ENCODE measurements around the gene MAP3K2.

DNA sequence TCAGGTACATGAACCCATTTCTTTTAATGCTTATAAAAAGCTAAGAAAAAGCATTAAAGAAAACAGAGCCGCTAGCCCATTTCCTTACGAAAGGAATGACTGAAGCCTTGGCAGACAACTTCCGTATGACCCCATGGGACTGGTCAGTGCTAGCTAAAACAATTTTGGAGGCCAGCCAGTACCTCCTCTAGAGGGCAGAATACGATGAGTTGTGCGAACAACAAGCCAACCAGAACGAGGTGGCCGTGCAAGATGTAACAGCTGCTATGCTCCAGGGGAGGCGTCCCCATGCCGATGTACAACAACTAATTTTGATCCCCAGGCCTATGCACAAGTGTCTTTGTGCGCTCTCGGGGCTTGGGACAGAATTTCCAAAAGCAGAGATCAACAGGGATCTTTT, 16.7 kb downstream of the MAP3K2 start:
- TF ChIP-seq EZH2phosphoT487 (IDR thresholded peaks at IDR 0.05; ENCODE audit: insufficient read depth, low read depth) (no peak), EZH2 (IDR thresholded peaks at IDR 0.05; ENCODE audit: insufficient read depth, poor library complexity, severe bottlenecking) (no peak)

All from GM23248 (cell line).